Right atrium auricular region (tissue), 2 donors: ENCODE results near the gene CNOT3. TPM values are rescaled to one million over a fixed set of nuclear protein-coding genes. Genes with fewer than 3 reads are reported as not detected.

Experiments
- DNase-seq: peaks from one replicate; pipeline ENCODE4 v3.0.0-alpha.2; 2019; ENCODE audit warnings: low spot score
- H3K27ac ChIP-seq, 2 donors: fragments of 200-600 bp; sonication (generic); 1 replicate in 1 of 2; 2 replicates in 1 of 2; pipeline ENCODE4 v1.5.1; 2016 to 2019
- H3K27me3 ChIP-seq, 2 donors: fragments of 200-600 bp; sonication (generic); one replicate each; pipeline versions ENCODE4 v1.5.1 to v1.6.0; 2017 to 2019
- H3K36me3 ChIP-seq: fragments of 200-600 bp; sonication (generic); one replicate; pipeline ENCODE4 v1.5.1; 2016
- H3K4me1 ChIP-seq, 2 donors: fragments of 200-600 bp; sonication (generic); one replicate each; pipeline versions ENCODE4 v1.5.1 to v1.6.0; 2017 to 2019
- H3K4me3 ChIP-seq, 2 donors: fragments of 200-600 bp; sonication (generic); 1 replicate in 1 of 2; 2 replicates in 1 of 2; pipeline ENCODE4 v1.5.1; 2017 to 2019; ENCODE audit warnings: mild to moderate bottlenecking in 1 of 2, moderate library complexity in 1 of 2
- H3K9me3 ChIP-seq, 2 donors: fragments of 200-600 bp; sonication (generic); one replicate each; pipeline ENCODE4 v1.5.1; 2019
- CTCF ChIP-seq, 2 donors: fragments of 200-600 bp; sonication (generic); IDR thresholded peaks; one replicate each; pipeline ENCODE4 v1.5.1; 2019; ENCODE audit warnings: antibody characterized with exemption in 2 of 2
- total RNA-seq, 2 donors: library from RNA; depleted of rRNA; stranded (reverse); fragments of >200 nt; gene quantifications; one replicate each; pipeline ENCODE4 v1.1.0, GENCODE V29; 2016

Gene CNOT3
- total RNA-seq, 2 donors from 2014 or later = 12.0 to 16.9 TPM

DNA sequence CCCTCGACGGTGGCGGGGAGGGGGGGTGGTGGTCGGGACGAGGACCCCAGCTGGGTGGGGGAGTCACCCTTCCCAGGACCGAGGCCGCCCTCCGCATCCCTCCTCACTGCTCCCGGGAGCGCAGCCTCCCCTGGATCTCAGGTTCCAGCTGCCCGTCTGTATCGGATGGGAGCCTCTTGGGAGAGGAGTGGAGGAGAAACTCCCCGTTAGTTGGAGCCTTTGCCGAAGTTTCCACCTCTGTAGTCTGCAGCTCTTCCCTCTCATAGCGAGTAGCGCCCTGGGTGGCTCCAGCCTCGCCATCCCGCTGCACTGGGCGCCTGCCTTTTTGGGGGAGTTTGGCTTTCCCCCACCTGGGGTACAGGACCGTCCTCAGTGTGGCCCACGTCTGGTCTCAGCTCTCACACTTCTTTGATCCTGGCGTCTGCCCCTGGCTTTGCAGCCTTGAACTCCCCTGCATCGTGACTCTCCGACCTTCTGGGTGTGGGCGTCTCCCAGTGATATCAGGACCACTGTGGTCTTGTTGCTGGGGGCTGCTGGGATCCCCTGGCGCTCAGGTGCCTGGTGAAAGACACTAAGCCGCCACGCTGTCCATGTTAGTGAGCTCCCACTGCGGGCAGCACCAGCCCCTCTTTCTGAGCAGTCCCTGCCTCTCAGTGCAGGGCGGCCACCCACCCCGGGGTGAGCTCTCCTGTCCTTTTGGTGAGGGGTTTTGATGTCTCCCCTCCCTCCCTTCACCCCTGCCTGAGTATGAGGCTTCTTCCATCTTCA lies 1.1 kb downstream of the CNOT3 start:
- Histone ChIP-seq H3K4me3 (peak overlapping the region; percentile 97 to 99), H3K27ac (peak overlapping the region; percentile 92 to 97), H3K27me3 (no peaks in the 10 kb centered on the region), H3K36me3 (peaks cover 13% of the 10 kb centered on the region), H3K4me1 (peaks cover 0 to 44% of the 10 kb centered on the region in 2 donors), H3K9me3 (no peaks in the 10 kb centered on the region)
- no peak for DNase-seq
- TF ChIP-seq CTCF (IDR thresholded peaks at IDR 0.05) = no peak

GRCh38 chr19:54141356-54141755 lies 3.8 kb downstream of the CNOT3 start:
- peaks cover 40% of the 10 kb centered on the region for H3K36me3 ChIP-seq
- no peak overlapping the region for H3K4me3 ChIP-seq
- H3K9me3 ChIP-seq = no peaks in the 10 kb centered on the region
- H3K27me3 ChIP-seq = no peaks in the 10 kb centered on the region
- peaks cover 0 to 37% of the 10 kb centered on the region in 2 donors for H3K4me1 ChIP-seq
- no peak for TF ChIP-seq CTCF (IDR thresholded peaks at IDR 0.05)
- no peak for DNase-seq
- no peak overlapping the region for H3K27ac ChIP-seq

DNA sequence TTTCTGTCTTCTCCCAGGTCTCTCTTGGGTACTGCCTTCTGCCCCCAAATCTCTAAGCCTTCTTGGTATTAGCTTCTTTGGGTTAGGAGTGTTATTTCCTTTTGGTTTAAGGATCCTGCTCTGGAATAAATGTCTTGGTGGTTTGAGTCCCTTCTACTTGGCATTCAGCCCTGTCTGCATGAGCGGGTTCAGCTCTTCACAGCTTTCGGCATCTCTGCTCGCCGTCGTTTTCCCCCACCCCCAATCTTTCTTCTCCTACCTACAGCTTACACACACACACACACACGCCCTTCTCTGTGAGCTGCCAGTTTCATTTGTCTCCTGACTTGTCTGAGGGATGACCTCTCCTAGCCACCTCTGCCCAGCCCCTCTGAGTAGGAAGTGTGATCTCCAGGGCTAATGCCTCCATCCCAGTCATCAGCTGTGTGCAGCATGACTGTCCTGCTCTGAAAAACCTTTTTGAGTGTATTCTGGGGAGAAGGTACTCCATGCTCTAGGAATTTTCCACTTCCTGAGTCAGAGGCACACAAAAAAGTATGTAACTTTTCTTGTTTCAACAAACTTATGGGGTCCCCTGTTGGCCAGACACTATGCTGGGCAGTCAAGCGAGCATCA lies 4.7 kb downstream of the CNOT3 start:
- Histone ChIP-seq H3K4me3 (no peak overlapping the region), H3K36me3 (peaks cover 49% of the 10 kb centered on the region), H3K27ac (no peak overlapping the region), H3K27me3 (no peaks in the 10 kb centered on the region), H3K9me3 (no peaks in the 10 kb centered on the region), H3K4me1 (peaks cover 0 to 41% of the 10 kb centered on the region in 2 donors)
- TF ChIP-seq CTCF (IDR thresholded peaks at IDR 0.05) = no peak
- DNase-seq = no peak

DNA sequence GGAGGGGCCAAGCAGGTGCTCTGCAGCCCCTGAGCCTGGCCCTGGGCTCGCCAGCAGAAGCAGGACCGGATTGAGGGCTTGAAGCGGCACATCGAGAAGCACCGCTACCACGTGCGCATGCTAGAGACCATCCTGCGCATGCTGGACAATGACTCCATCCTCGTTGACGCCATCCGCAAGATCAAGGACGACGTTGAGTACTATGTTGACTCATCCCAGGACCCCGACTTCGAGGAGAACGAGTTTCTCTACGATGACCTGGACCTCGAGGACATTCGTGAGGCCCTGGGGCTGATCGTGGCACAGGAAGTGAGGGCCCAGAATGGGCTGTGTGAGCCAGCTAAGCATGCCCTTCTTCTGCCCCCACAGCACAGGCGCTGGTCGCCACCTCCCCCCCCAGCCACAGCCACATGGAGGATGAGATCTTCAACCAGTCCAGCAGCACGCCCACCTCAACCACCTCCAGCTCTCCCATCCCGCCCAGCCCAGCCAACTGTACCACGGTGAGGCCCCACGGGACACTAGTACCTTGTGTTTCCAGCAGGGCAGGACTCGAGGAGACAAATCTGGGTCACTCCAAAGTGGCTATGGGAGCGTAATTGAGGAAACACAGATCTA lies 8.1 kb downstream of the CNOT3 start:
- Histone ChIP-seq H3K4me3 (no peak overlapping the region), H3K27me3 (no peaks in the 10 kb centered on the region), H3K4me1 (peaks cover 0 to 27% of the 10 kb centered on the region in 2 donors), H3K27ac (no peak overlapping the region), H3K9me3 (no peaks in the 10 kb centered on the region), H3K36me3 (peaks cover 81% of the 10 kb centered on the region)
- DNase-seq = no peak
- TF ChIP-seq CTCF (IDR thresholded peaks at IDR 0.05) = no peak

GRCh38 chr19:54147676-54148075 lies 10.1 kb downstream of the CNOT3 start:
- Histone ChIP-seq H3K36me3 (peaks cover 99% of the 10 kb centered on the region), H3K4me1 (peaks cover 0 to 19% of the 10 kb centered on the region in 2 donors), H3K27ac (no peak overlapping the region), H3K4me3 (no peak overlapping the region), H3K27me3 (no peaks in the 10 kb centered on the region), H3K9me3 (no peaks in the 10 kb centered on the region)
- no peak for DNase-seq
- TF ChIP-seq CTCF (IDR thresholded peaks at IDR 0.05) = no peak
